Ovary (tissue), 3 donors: ENCODE data around the gene IFIT3.

Experiments used
- CTCF ChIP-seq, 3 donors: fragments of 450-650 bp in 2 of 3; fragments of 200-600 bp in 1 of 3; IDR thresholded peaks; one replicate each; pipeline versions ENCODE4 v1.5.1 to v1.8.0; 2016 to 2022; ENCODE audit warnings: antibody characterized with exemption in 3 of 3, mild to moderate bottlenecking in 1 of 3
- POLR2A ChIP-seq: fragments of 450-650 bp; IDR thresholded peaks from one replicate; pipeline ENCODE4 v1.6.1; 2017; ENCODE audit warnings: antibody characterized with exemption, mild to moderate bottlenecking, moderate library complexity
- donor health status: DM: no; HTN: no; CAD: no.

GRCh38 chr10:89388806-89389205 is 61.0 kb downstream of the IFIT3 start:
- TF ChIP-seq CTCF (IDR thresholded peaks at IDR 0.05) (no peak), POLR2A (no peak)
